Measurements from ENCODE around the gene ABLIM1. TPM values are rescaled to one million over a fixed set of nuclear protein-coding genes. Genes with fewer than 3 reads are reported as not detected.

The ABLIM1 gene
- total RNA-seq, 1 donor from 2014 or later: 70.0 TPM

GRCh38 chr10:114516356-114516755 is 141.7 kb downstream of the ABLIM1 start:
- no peaks in the 10 kb centered on the region for H4K20me1 ChIP-seq (ENCODE audit: insufficient read depth, low read length)
- H3K27me3 ChIP-seq (ENCODE audit: insufficient read depth, low read length): peaks cover 9% of the 10 kb centered on the region
- no peak overlapping the region for H2AFZ ChIP-seq (ENCODE audit: low read depth, low read length)
- Mint-ChIP-seq H3K9me3 (ENCODE audit: unreplicated experiment) (no peaks in the 10 kb centered on the region), H3K27ac (ENCODE audit: unreplicated experiment) (no peak overlapping the region), H3K36me3 (ENCODE audit: low read depth, unreplicated experiment) (peaks cover 12% of the 10 kb centered on the region), H3K4me3 (ENCODE audit: unreplicated experiment) (no peak overlapping the region), H3K4me1 (ENCODE audit: low read depth, unreplicated experiment) (peaks cover 22% of the 10 kb centered on the region), H3K27me3 (ENCODE audit: low read depth, unreplicated experiment) (no peaks in the 10 kb centered on the region)
- no peaks in the 10 kb centered on the region for H3K36me3 ChIP-seq (ENCODE audit: insufficient read depth, low read length)
- no peak overlapping the region for H3K9ac ChIP-seq (ENCODE audit: low read length)
- no peak overlapping the region for H3K4me2 ChIP-seq (ENCODE audit: low read length)
- no peak for TF ChIP-seq EZH2 (IDR thresholded peaks at IDR 0.05; ENCODE audit: insufficient read depth, low read length)
- TF ChIP-seq CTCF (IDR thresholded peaks at IDR 0.05; ENCODE audit: insufficient read depth, low read depth, low read length): no peak
- H3K4me1 ChIP-seq (ENCODE audit: insufficient read depth, low read length): peaks cover 7% of the 10 kb centered on the region
- no peaks in the 10 kb centered on the region for H3K9me3 ChIP-seq (ENCODE audit: insufficient read depth, low read depth, low read length)
- FAIRE-seq: no peak
- H3K79me2 ChIP-seq (ENCODE audit: insufficient read depth, low read length): no peaks in the 10 kb centered on the region
- no peak overlapping the region for H3K4me3 ChIP-seq (ENCODE audit: insufficient read depth, low read depth, low read length)
- DNase-seq (ENCODE audit: low read depth): no peak
- H3K27ac ChIP-seq (ENCODE audit: low read depth, low read length): no peak overlapping the region

GRCh38 chr10:114515298-114515914 is 142.7 kb downstream of the ABLIM1 start:
- TF ChIP-seq EZH2 (IDR thresholded peaks at IDR 0.05; ENCODE audit: insufficient read depth, low read length) (no peak), CTCF (IDR thresholded peaks at IDR 0.05; ENCODE audit: insufficient read depth, low read depth, low read length) (no peak)
- no peaks in the 10 kb centered on the region for H3K36me3 ChIP-seq (ENCODE audit: insufficient read depth, low read length)
- peaks cover 9% of the 10 kb centered on the region for H3K27me3 ChIP-seq (ENCODE audit: insufficient read depth, low read length)
- Mint-ChIP-seq H3K27ac (ENCODE audit: unreplicated experiment) (no peak overlapping the region), H3K27me3 (ENCODE audit: low read depth, unreplicated experiment) (no peaks in the 10 kb centered on the region), H3K4me1 (ENCODE audit: low read depth, unreplicated experiment) (peaks cover 20% of the 10 kb centered on the region), H3K4me3 (ENCODE audit: unreplicated experiment) (no peak overlapping the region), H3K36me3 (ENCODE audit: low read depth, unreplicated experiment) (peaks cover 10% of the 10 kb centered on the region), H3K9me3 (ENCODE audit: unreplicated experiment) (no peaks in the 10 kb centered on the region)
- H2AFZ ChIP-seq (ENCODE audit: low read depth, low read length): no peak overlapping the region
- DNase-seq (ENCODE audit: low read depth): no peak
- no peaks in the 10 kb centered on the region for H3K9me3 ChIP-seq (ENCODE audit: insufficient read depth, low read depth, low read length)
- H3K9ac ChIP-seq (ENCODE audit: low read length): no peak overlapping the region
- no peak overlapping the region for H3K27ac ChIP-seq (ENCODE audit: low read depth, low read length)
- H4K20me1 ChIP-seq (ENCODE audit: insufficient read depth, low read length): no peaks in the 10 kb centered on the region
- no peak overlapping the region for H3K4me3 ChIP-seq (ENCODE audit: insufficient read depth, low read depth, low read length)
- FAIRE-seq: no peak
- H3K79me2 ChIP-seq (ENCODE audit: insufficient read depth, low read length): no peaks in the 10 kb centered on the region
- H3K4me2 ChIP-seq (ENCODE audit: low read length): no peak overlapping the region
- peaks cover 7% of the 10 kb centered on the region for H3K4me1 ChIP-seq (ENCODE audit: insufficient read depth, low read length)

- H3K27me3 ChIP-seq (ENCODE audit: insufficient read depth, low read length): peaks cover 9% of the 10 kb centered on the region
- H4K20me1 ChIP-seq (ENCODE audit: insufficient read depth, low read length): no peaks in the 10 kb centered on the region
- no peaks in the 10 kb centered on the region for H3K9me3 Mint-ChIP-seq (ENCODE audit: unreplicated experiment)
- no peaks in the 10 kb centered on the region for H3K36me3 ChIP-seq (ENCODE audit: insufficient read depth, low read length)
- DNase-seq (ENCODE audit: low read depth) (no peak), FAIRE-seq (no peak)
- H3K79me2 ChIP-seq (ENCODE audit: insufficient read depth, low read length): no peaks in the 10 kb centered on the region
- peaks cover 16% of the 10 kb centered on the region for H3K36me3 Mint-ChIP-seq (ENCODE audit: low read depth, unreplicated experiment)
- H3K4me1 ChIP-seq (ENCODE audit: insufficient read depth, low read length): no peaks in the 10 kb centered on the region
- no peak overlapping the region for H3K27ac Mint-ChIP-seq (ENCODE audit: unreplicated experiment)
- no peak overlapping the region for H3K4me2 ChIP-seq (ENCODE audit: low read length)
- no peak overlapping the region for H3K4me3 Mint-ChIP-seq (ENCODE audit: unreplicated experiment)
- H3K27me3 Mint-ChIP-seq (ENCODE audit: low read depth, unreplicated experiment): no peaks in the 10 kb centered on the region
- H2AFZ ChIP-seq (ENCODE audit: low read depth, low read length): no peak overlapping the region
- no peak overlapping the region for H3K27ac ChIP-seq (ENCODE audit: low read depth, low read length)
- H3K4me3 ChIP-seq (ENCODE audit: insufficient read depth, low read depth, low read length): no peak overlapping the region
- H3K4me1 Mint-ChIP-seq (ENCODE audit: low read depth, unreplicated experiment): peaks cover 5% of the 10 kb centered on the region
- H3K9me3 ChIP-seq (ENCODE audit: insufficient read depth, low read depth, low read length): no peaks in the 10 kb centered on the region
- H3K9ac ChIP-seq (ENCODE audit: low read length): no peak overlapping the region
- TF ChIP-seq CTCF (IDR thresholded peaks at IDR 0.05; ENCODE audit: insufficient read depth, low read depth, low read length) (no peak), EZH2 (IDR thresholded peaks at IDR 0.05; ENCODE audit: insufficient read depth, low read length) (no peak)
These were observed 144.7 kb downstream of the ABLIM1 start for GRCh38 chr10:114513381-114513792.
